ENCODE results near the gene RABGAP1L.

RABGAP1L gene

GRCh38 chr1:174989536-174990220 lies 830.4 kb downstream of the RABGAP1L start:
- DNase-seq (ENCODE audit: low read depth) = no peak
- TF ChIP-seq MYC (IDR thresholded peaks at IDR 0.05; ENCODE audit: low read depth, low read length) = no peak
- TF ChIP-seq, protein P1, sequence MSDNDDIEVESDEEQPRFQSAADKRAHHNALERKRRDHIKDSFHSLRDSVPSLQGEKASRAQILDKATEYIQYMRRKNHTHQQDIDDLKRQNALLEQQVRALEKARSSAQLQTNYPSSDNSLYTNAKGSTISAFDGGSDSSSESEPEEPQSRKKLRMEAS (IDR thresholded peaks at IDR 0.05; ENCODE audit: low read depth, low read length) = no peak
- no peak for TF ChIP-seq CTCF (IDR thresholded peaks at IDR 0.05; ENCODE audit: low read depth, low read length)
- TF ChIP-seq POLR2A (IDR thresholded peaks at IDR 0.05; ENCODE audit: extremely low read depth, insufficient read length) = no peak
- H3K4me3 ChIP-seq (ENCODE audit: low read depth, low read length) = peak overlapping the region; percentile 71

GRCh38 chr1:174990382-174990999 lies 831.2 kb downstream of the RABGAP1L start:
- no peak for TF ChIP-seq POLR2A (IDR thresholded peaks at IDR 0.05; ENCODE audit: extremely low read depth, insufficient read length)
- TF ChIP-seq CTCF (IDR thresholded peaks at IDR 0.05; ENCODE audit: low read depth, low read length) = no peak
- TF ChIP-seq, protein P1 (IDR thresholded peaks at IDR 0.05; ENCODE audit: low read depth, low read length) = no peak
- no peak for TF ChIP-seq MYC (IDR thresholded peaks at IDR 0.05; ENCODE audit: low read depth, low read length)
- H3K4me3 ChIP-seq (ENCODE audit: low read depth, low read length) = peak overlapping the region; percentile 71
- peak; percentile 60 for DNase-seq (ENCODE audit: low read depth)

GRCh38 chr1:174991473-174991872 lies 832.2 kb downstream of the RABGAP1L start:
- no peak for TF ChIP-seq POLR2A (IDR thresholded peaks at IDR 0.05; ENCODE audit: extremely low read depth, insufficient read length)
- TF ChIP-seq CTCF (IDR thresholded peaks at IDR 0.05; ENCODE audit: low read depth, low read length) = no peak
- TF ChIP-seq, protein P1 (IDR thresholded peaks at IDR 0.05; ENCODE audit: low read depth, low read length) = no peak
- TF ChIP-seq MYC (IDR thresholded peaks at IDR 0.05; ENCODE audit: low read depth, low read length) = no peak
- no peak overlapping the region for H3K4me3 ChIP-seq (ENCODE audit: low read depth, low read length)
- no peak for DNase-seq (ENCODE audit: low read depth)

DNA sequence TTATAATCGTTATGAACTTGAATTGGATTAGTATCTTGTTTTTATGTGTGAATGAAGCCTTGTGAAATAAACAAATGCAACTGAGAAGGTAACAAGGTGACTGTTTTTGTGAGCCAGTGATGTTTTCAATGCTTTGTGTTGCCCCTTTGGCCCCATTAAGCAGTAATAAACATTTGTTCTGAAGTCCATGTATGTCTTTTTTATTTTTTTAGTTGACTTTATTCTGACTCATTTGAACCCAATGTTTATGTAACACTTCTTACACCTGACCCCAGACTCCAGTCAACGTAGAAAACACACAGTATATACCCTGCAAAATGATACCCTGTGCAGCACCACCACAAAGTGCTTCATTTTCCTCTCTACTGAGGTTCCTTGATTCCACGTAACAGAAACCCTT lies 835.8 kb downstream of the RABGAP1L start:
- no peak for TF ChIP-seq CTCF (IDR thresholded peaks at IDR 0.05; ENCODE audit: low read depth, low read length)
- TF ChIP-seq MYC (IDR thresholded peaks at IDR 0.05; ENCODE audit: low read depth, low read length) = no peak
- no peak for TF ChIP-seq POLR2A (IDR thresholded peaks at IDR 0.05; ENCODE audit: extremely low read depth, insufficient read length)
- TF ChIP-seq, protein P1 (IDR thresholded peaks at IDR 0.05; ENCODE audit: low read depth, low read length) = no peak
- DNase-seq (ENCODE audit: low read depth) = no peak
- no peak overlapping the region for H3K4me3 ChIP-seq (ENCODE audit: low read depth, low read length)

- H3K4me3 ChIP-seq (ENCODE audit: low read depth, low read length) = no peak overlapping the region
- DNase-seq (ENCODE audit: low read depth) = no peak
- TF ChIP-seq POLR2A (IDR thresholded peaks at IDR 0.05; ENCODE audit: extremely low read depth, insufficient read length) (no peak), MYC (IDR thresholded peaks at IDR 0.05; ENCODE audit: low read depth, low read length) (no peak), CTCF (IDR thresholded peaks at IDR 0.05; ENCODE audit: low read depth, low read length) (no peak)
- TF ChIP-seq, protein P1 (IDR thresholded peaks at IDR 0.05; ENCODE audit: low read depth, low read length) = no peak
Measured at GRCh38 chr1:174995916-174996315, 836.6 kb downstream of the RABGAP1L start.
